Glutamatergic neuron (in vitro differentiated cells): ENCODE data around the gene PTPRT. TPM values are rescaled to one million over a fixed set of nuclear protein-coding genes. Genes with fewer than 3 reads are reported as not detected.

Source experiments
- DNase-seq: peaks from one replicate; pipeline ENCODE4 v3.0.0; 2022
- H3K27ac Mint-ChIP-seq: one replicate; pipeline ENCODE4 v1.8.0; 2020; ENCODE audit warnings: mild to moderate bottlenecking, mixed read lengths, inconsistent platforms; ENCODE audit not compliant: unreplicated experiment
- H3K27me3 Mint-ChIP-seq: one replicate; pipeline ENCODE4 v1.8.0; 2020; ENCODE audit warnings: mild to moderate bottlenecking, moderate library complexity, mixed read lengths, inconsistent platforms; ENCODE audit not compliant: unreplicated experiment
- H3K36me3 Mint-ChIP-seq: one replicate; pipeline ENCODE4 v1.8.0; 2020; ENCODE audit warnings: mild to moderate bottlenecking, mixed read lengths, inconsistent platforms; ENCODE audit not compliant: unreplicated experiment
- H3K4me1 Mint-ChIP-seq: one replicate; pipeline ENCODE4 v1.8.0; 2020; ENCODE audit warnings: mild to moderate bottlenecking, low read depth, mixed read lengths, inconsistent platforms; ENCODE audit not compliant: unreplicated experiment
- H3K4me3 Mint-ChIP-seq: one replicate; pipeline ENCODE4 v1.8.0; 2020; ENCODE audit warnings: mild to moderate bottlenecking, mixed read lengths, inconsistent platforms; ENCODE audit not compliant: unreplicated experiment
- H3K9me3 Mint-ChIP-seq: one replicate; pipeline ENCODE4 v1.8.0; 2020; ENCODE audit warnings: mild to moderate bottlenecking, moderate library complexity, mixed read lengths, inconsistent platforms; ENCODE audit not compliant: unreplicated experiment
- total RNA-seq: library from RNA; stranded (reverse); fragmentation: NEBNext Ultra II Directional; extraction: Animal tissue kit (Norgen Biotek cat#: 25700); gene quantifications from one replicate; pipeline ENCODE4 v1.2.1, GENCODE V29; 2021; ENCODE audit not compliant: unreplicated experiment
- TF ChIP-seq, protein P1 (sequence below): fragments of 200-600 bp; sonication (generic); IDR thresholded peaks from one replicate; pipeline ENCODE4 v1.5.0; 2021; ENCODE audit not compliant: partially characterized antibody, unreplicated experiment

PTPRT gene
- total RNA-seq, 1 donor from 2014 or later, result 1.9 TPM

GRCh38 chr20:42721923-42722322 is 467.8 kb downstream of the PTPRT start:
- no peaks in the 10 kb centered on the region for H3K36me3 Mint-ChIP-seq
- no peaks in the 10 kb centered on the region for H3K27me3 Mint-ChIP-seq
- H3K4me1 Mint-ChIP-seq, result no peaks in the 10 kb centered on the region
- no peak overlapping the region for H3K27ac Mint-ChIP-seq
- TF ChIP-seq, protein P1, sequence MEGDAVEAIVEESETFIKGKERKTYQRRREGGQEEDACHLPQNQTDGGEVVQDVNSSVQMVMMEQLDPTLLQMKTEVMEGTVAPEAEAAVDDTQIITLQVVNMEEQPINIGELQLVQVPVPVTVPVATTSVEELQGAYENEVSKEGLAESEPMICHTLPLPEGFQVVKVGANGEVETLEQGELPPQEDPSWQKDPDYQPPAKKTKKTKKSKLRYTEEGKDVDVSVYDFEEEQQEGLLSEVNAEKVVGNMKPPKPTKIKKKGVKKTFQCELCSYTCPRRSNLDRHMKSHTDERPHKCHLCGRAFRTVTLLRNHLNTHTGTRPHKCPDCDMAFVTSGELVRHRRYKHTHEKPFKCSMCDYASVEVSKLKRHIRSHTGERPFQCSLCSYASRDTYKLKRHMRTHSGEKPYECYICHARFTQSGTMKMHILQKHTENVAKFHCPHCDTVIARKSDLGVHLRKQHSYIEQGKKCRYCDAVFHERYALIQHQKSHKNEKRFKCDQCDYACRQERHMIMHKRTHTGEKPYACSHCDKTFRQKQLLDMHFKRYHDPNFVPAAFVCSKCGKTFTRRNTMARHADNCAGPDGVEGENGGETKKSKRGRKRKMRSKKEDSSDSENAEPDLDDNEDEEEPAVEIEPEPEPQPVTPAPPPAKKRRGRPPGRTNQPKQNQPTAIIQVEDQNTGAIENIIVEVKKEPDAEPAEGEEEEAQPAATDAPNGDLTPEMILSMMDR, result no peak
- no peak for DNase-seq
- H3K9me3 Mint-ChIP-seq, result peaks cover 1% of the 10 kb centered on the region
- no peak overlapping the region for H3K4me3 Mint-ChIP-seq

DNA sequence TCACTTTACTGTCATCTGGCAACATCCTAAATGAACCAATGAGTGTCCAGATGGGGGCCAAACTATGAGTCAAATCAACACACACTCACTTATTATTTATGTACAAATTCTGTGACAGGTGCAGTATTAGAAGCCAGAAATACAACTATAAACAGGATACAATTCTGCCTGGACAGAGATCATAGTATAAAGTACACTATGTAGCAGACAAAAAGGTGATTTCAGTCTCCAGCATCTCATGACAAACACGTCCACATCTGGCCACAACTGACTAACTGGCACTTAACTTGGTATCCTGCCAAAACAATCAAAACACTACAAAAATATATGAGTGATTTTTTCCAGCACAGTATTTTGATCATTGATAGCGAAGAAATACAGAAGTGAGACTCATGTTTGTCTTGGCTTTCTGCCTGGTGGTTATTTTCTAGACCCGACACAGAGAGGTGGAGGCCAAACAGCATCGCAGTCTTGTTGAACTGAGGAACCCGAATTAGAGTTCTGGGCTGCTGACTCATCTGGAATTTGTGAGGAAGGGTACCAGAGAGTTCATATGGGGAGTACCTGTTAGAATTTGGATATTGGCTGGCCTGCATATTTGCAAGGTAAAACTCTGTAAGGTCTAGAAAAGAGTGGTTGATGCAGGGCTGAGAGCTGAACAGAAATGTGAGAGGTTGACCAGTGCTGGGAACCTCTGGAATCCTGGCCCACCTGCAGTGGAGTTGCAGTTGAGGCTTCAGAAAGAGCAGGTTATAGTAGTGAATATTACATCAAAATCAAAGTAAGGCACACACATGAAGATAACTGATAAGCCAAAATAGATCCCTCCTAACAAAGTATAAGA is 475.2 kb downstream of the PTPRT start:
- TF ChIP-seq, protein P1, result no peak
- no peak overlapping the region for H3K4me3 Mint-ChIP-seq
- no peaks in the 10 kb centered on the region for H3K4me1 Mint-ChIP-seq
- H3K9me3 Mint-ChIP-seq, result peaks cover 3% of the 10 kb centered on the region
- DNase-seq, result no peak
- H3K36me3 Mint-ChIP-seq, result peaks cover 7% of the 10 kb centered on the region
- H3K27me3 Mint-ChIP-seq, result peaks cover 3% of the 10 kb centered on the region
- H3K27ac Mint-ChIP-seq, result no peak overlapping the region

GRCh38 chr20:42708266-42708665 is 481.4 kb downstream of the PTPRT start:
- no peak for DNase-seq
- Mint-ChIP-seq H3K9me3 (peaks cover 3% of the 10 kb centered on the region), H3K27me3 (peaks cover 3% of the 10 kb centered on the region), H3K36me3 (peaks cover 7% of the 10 kb centered on the region), H3K4me3 (no peak overlapping the region), H3K4me1 (no peaks in the 10 kb centered on the region), H3K27ac (no peak overlapping the region)
- TF ChIP-seq, protein P1, result no peak

DNA sequence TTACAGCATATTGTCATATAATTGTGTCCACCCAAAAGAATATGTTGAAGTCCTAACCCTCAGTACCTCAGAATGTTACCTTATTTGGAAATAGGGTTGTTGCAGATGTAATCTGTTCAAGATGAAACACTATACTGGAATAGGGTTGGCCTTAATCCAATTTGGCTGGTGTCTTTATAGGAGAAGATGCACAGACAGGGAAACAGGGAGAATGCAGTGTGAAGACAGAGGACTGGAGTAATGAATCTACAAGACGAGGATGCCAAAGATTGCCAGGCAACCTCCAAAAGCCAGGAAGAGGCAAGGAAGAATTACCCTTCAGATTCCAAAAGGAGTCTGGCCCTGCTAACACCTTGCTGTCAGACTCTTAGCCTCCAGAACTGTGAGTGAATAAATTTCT is 482.9 kb downstream of the PTPRT start:
- H3K36me3 Mint-ChIP-seq, result peaks cover 12% of the 10 kb centered on the region
- no peak for DNase-seq
- H3K9me3 Mint-ChIP-seq, result peaks cover 3% of the 10 kb centered on the region
- H3K4me1 Mint-ChIP-seq, result no peaks in the 10 kb centered on the region
- H3K4me3 Mint-ChIP-seq, result no peak overlapping the region
- H3K27me3 Mint-ChIP-seq, result peaks cover 3% of the 10 kb centered on the region
- TF ChIP-seq, protein P1, result no peak
- H3K27ac Mint-ChIP-seq, result no peak overlapping the region

GRCh38 chr20:42705550-42705949 is 484.2 kb downstream of the PTPRT start:
- Mint-ChIP-seq H3K9me3 (no peaks in the 10 kb centered on the region), H3K36me3 (peaks cover 5% of the 10 kb centered on the region), H3K27me3 (no peaks in the 10 kb centered on the region), H3K4me3 (no peak overlapping the region), H3K27ac (no peak overlapping the region), H3K4me1 (no peaks in the 10 kb centered on the region)
- DNase-seq, result no peak
- TF ChIP-seq, protein P1, result no peak
